Mesenchymal stem cell (in vitro differentiated cells and primary cell): ENCODE measurements around the gene MORN4.

Source experiments
- DNase-seq: peaks from one replicate; pipeline ENCODE4 v3.0.0-alpha.2; 2013
- H2AFZ ChIP-seq: one replicate; pipeline ENCODE4 v1.6.1; 2013; ENCODE audit warnings: low read depth, mild to moderate bottlenecking, control low read depth, inconsistent platforms, low read length, moderate library complexity
- H2AK5ac ChIP-seq: 2 replicates; pipeline ENCODE4 v1.6.1; 2013; ENCODE audit warnings: low read length, moderate library complexity, mild to moderate bottlenecking, inconsistent platforms; ENCODE audit not compliant: severe bottlenecking
- H2BK120ac ChIP-seq: one replicate; pipeline ENCODE4 v1.6.1; 2013; ENCODE audit warnings: low read depth, mild to moderate bottlenecking, inconsistent platforms, low read length, moderate library complexity
- H2BK12ac ChIP-seq, 2 experiments: one replicate each; pipeline ENCODE4 v1.6.1; 2013; ENCODE audit warnings: inconsistent platforms in 2 of 2, low read length in 2 of 2, mild to moderate bottlenecking in 2 of 2, moderate library complexity in 2 of 2, control low read depth in 1 of 2
- H2BK15ac ChIP-seq: one replicate; pipeline ENCODE4 v1.6.1; 2013; ENCODE audit warnings: mild to moderate bottlenecking, low read depth, inconsistent platforms; ENCODE audit not compliant: poor library complexity, severe bottlenecking
- H2BK5ac ChIP-seq: 2 replicates; pipeline ENCODE4 v1.6.1; 2013; ENCODE audit warnings: low read depth, mild to moderate bottlenecking, low read length, control low read depth, inconsistent platforms; ENCODE audit not compliant: poor library complexity, severe bottlenecking
- H3K14ac ChIP-seq, 2 experiments: one replicate each; pipeline ENCODE4 v1.6.1; 2013; ENCODE audit warnings: inconsistent platforms in 2 of 2, low read length in 2 of 2, control low read depth in 1 of 2, mild to moderate bottlenecking in 1 of 2, moderate library complexity in 1 of 2
- H3K18ac ChIP-seq, 2 experiments: one replicate each; pipeline ENCODE4 v1.6.1; 2013; ENCODE audit warnings: inconsistent platforms in 2 of 2, low read length in 2 of 2, control low read depth in 1 of 2, low read depth in 1 of 2, mild to moderate bottlenecking in 1 of 2
- H3K23ac ChIP-seq, 2 experiments: one replicate each; pipeline ENCODE4 v1.6.1; 2013; ENCODE audit warnings: inconsistent platforms in 2 of 2, low read length in 2 of 2, mild to moderate bottlenecking in 2 of 2, moderate library complexity in 2 of 2, control low read depth in 1 of 2
- H3K27ac ChIP-seq: 2 replicates; pipeline ENCODE4 v1.5.1; 2013; ENCODE audit warnings: mild to moderate bottlenecking, moderate library complexity, low read length, control low read depth, inconsistent platforms; ENCODE audit not compliant: poor library complexity, severe bottlenecking
- H3K27me3 ChIP-seq, 2 experiments: 2 replicates each; pipeline versions ENCODE4 v1.6.1 to v1.7.0; 2013; ENCODE audit warnings: low read length in 2 of 2, mild to moderate bottlenecking in 2 of 2, moderate library complexity in 2 of 2, control low read depth in 1 of 2, inconsistent platforms in 1 of 2; ENCODE audit not compliant: control insufficient read depth in 1 of 2, insufficient read depth in 1 of 2
- H3K36me3 ChIP-seq, 2 experiments: 2 replicates each; pipeline versions ENCODE4 v1.6.1 to v1.7.0; 2013; ENCODE audit warnings: low read length in 2 of 2, control low read depth in 1 of 2, inconsistent platforms in 1 of 2, low read depth in 1 of 2, mild to moderate bottlenecking in 1 of 2; ENCODE audit not compliant: insufficient read depth in 2 of 2, control insufficient read depth in 1 of 2
- H3K4ac ChIP-seq, 2 experiments: one replicate each; pipeline ENCODE4 v1.6.1; 2013; ENCODE audit warnings: inconsistent platforms in 2 of 2, low read length in 2 of 2, mild to moderate bottlenecking in 2 of 2, moderate library complexity in 2 of 2, control low read depth in 1 of 2, low read depth in 1 of 2
- H3K4me1 ChIP-seq: 2 replicates; pipeline ENCODE4 v1.6.1; 2013; ENCODE audit warnings: low read depth, low read length, control low read depth; ENCODE audit not compliant: control insufficient read depth, insufficient read depth
- H3K4me2 ChIP-seq: 2 replicates; pipeline ENCODE4 v1.6.1; 2013; ENCODE audit warnings: low read length, mild to moderate bottlenecking, inconsistent platforms; ENCODE audit not compliant: poor library complexity, severe bottlenecking
- H3K4me3 ChIP-seq, 2 experiments: 2 replicates each; pipeline versions ENCODE4 v1.5.1 to v1.7.0; 2013; ENCODE audit warnings: low read length in 2 of 2, mild to moderate bottlenecking in 2 of 2, control low read depth in 1 of 2, low read depth in 1 of 2; ENCODE audit not compliant: insufficient read depth in 1 of 2
- H3K79me1 ChIP-seq: replicated peaks from 2 replicates; pipeline ENCODE4 v1.6.1; 2013; ENCODE audit warnings: mild to moderate bottlenecking, control low read depth, low read length, inconsistent platforms; ENCODE audit not compliant: poor library complexity, severe bottlenecking
- H3K9ac ChIP-seq: 2 replicates; pipeline ENCODE4 v1.7.0; 2013; ENCODE audit warnings: mild to moderate bottlenecking, low read length, moderate library complexity
- H3K9me3 ChIP-seq: 2 replicates; pipeline ENCODE4 v1.7.0; 2013; ENCODE audit warnings: mild to moderate bottlenecking, low read length; ENCODE audit not compliant: control insufficient read depth
- H4K8ac ChIP-seq: one replicate; pipeline ENCODE4 v1.6.1; 2013; ENCODE audit warnings: inconsistent platforms, mild to moderate bottlenecking, low read length, moderate library complexity
- H4K91ac ChIP-seq: one replicate; pipeline ENCODE4 v1.6.1; 2013; ENCODE audit warnings: mild to moderate bottlenecking, low read length, inconsistent platforms
- WGBS: methylation state at CpG from one replicate; pipeline ENCODE4 v1.1.7; 2013; ENCODE audit warnings: mixed read lengths; 5-methylcytosine and 5-hydroxymethylcytosine counted together

The MORN4 gene

DNA sequence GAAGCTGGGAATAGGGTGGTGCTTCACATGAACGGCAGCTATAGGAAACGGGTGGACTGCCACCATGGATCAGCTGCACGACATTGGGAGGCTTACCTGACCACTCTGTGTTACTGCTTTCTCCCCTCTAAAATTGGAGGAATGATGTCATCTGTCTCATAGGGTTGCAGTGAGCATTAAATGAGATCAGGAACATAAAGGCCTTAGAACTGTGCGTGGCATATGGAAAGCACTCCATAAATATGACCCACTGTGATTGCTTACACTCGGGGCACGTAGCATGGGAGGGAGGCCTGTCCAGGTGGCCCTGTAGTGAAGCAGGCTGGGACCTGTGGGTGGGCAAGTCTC, 34.1 kb downstream of the MORN4 start:
- H3K79me1 ChIP-seq: no peaks in the 10 kb centered on the region
- H3K18ac ChIP-seq: no peak overlapping the region
- H4K8ac ChIP-seq: no peak overlapping the region
- no peak overlapping the region for H3K14ac ChIP-seq
- H2BK120ac ChIP-seq: no peak overlapping the region
- H3K4ac ChIP-seq: no peak overlapping the region
- H3K27ac ChIP-seq: no peak overlapping the region
- no peak for DNase-seq
- no peak overlapping the region for H3K4me3 ChIP-seq
- H3K27me3 ChIP-seq: no peaks in the 10 kb centered on the region
- no peak overlapping the region for H2BK12ac ChIP-seq
- H4K91ac ChIP-seq: no peak overlapping the region
- H3K36me3 ChIP-seq: peaks cover 0 to 18% of the 10 kb centered on the region in 2 experiments
- H2AFZ ChIP-seq: no peak overlapping the region
- no peak overlapping the region for H3K23ac ChIP-seq
- peaks cover 12% of the 10 kb centered on the region for H3K4me1 ChIP-seq
- no peaks in the 10 kb centered on the region for H3K9me3 ChIP-seq
- H2BK5ac ChIP-seq: no peak overlapping the region
- H3K4me2 ChIP-seq: no peak overlapping the region
- H3K9ac ChIP-seq: no peak overlapping the region
- 94% methylated on average over 6 of the region's 6 CpGs for WGBS
- H2BK15ac ChIP-seq: no peak overlapping the region
- H2AK5ac ChIP-seq: no peak overlapping the region

DNA sequence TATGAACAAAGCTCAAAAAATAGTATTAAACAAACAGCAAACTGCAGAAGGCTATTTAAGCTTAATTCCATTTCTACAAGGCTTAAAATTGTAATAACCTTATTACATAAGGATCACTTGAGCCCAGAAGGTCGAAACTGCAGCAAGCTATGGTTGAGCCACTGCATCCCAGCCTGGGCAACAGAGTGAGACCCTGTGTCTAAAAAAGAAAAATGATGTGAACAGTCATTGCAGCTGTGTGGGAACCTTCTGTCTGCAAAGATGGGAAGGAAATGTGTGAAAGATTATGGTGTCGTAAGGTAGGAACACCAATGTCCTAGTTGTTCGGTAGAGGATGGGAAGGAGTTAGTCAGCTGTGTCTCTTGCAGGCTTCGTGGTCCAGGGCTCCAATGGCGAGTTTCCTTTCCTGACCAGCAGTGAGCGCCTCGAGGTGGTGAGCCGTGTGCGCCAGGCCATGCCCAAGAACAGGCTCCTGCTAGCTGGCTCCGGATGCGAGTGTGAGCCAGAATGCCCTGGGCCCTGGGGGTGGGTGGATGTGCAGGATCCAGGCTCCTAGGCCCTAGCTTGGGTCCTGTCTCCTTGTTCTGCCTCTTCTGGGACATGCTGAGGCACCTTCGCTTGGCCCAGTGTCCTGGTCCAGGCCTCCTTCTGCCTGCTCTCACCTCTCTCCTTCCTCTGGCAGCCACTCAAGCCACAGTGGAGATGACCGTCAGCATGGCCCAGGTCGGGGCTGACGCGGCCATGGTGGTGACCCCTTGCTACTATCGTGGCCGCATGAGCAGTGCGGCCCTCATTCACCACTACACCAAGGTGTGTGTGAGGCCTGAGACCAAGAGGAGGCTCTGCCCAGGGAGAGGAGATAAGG, 34.7 kb downstream of the MORN4 start:
- H3K18ac ChIP-seq: no peak overlapping the region
- no peak overlapping the region for H3K23ac ChIP-seq
- WGBS: 98% methylated on average over 19 of the region's 19 CpGs
- H2AK5ac ChIP-seq: no peak overlapping the region
- H3K4ac ChIP-seq: no peak overlapping the region
- no peak overlapping the region for H2BK5ac ChIP-seq
- no peaks in the 10 kb centered on the region for H3K27me3 ChIP-seq
- no peak overlapping the region for H3K4me2 ChIP-seq
- H2BK15ac ChIP-seq: no peak overlapping the region
- no peak overlapping the region for H2AFZ ChIP-seq
- no peak for DNase-seq
- H3K79me1 ChIP-seq: no peaks in the 10 kb centered on the region
- H4K8ac ChIP-seq: no peak overlapping the region
- no peaks in the 10 kb centered on the region for H3K9me3 ChIP-seq
- H3K4me3 ChIP-seq: no peak overlapping the region
- H2BK12ac ChIP-seq: no peak overlapping the region
- no peak overlapping the region for H3K9ac ChIP-seq
- peaks cover 0 to 18% of the 10 kb centered on the region in 2 experiments for H3K36me3 ChIP-seq
- H4K91ac ChIP-seq: no peak overlapping the region
- peaks cover 13% of the 10 kb centered on the region for H3K4me1 ChIP-seq
- no peak overlapping the region for H3K27ac ChIP-seq
- H2BK120ac ChIP-seq: no peak overlapping the region
- H3K14ac ChIP-seq: no peak overlapping the region

DNA sequence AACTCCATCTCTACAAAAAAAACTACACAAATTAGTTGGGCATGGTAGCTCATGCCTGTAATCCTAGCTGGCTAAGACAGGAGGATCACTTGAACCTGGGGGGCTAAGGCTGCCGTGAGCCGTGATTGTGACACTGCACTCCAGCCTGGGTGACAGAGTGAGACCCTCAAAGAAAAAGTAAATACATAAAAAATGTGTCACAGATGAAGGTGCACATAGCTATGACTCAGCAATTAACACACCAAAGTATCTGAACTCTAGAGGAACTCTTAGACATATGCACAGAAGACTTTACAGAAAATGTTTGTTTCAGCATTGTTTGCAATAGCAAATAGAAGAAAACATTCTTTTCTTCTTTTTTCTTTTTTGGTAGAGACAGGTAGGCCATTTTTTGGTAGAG, 35.5 kb downstream of the MORN4 start:
- peak overlapping the region; percentile 15 for H3K27ac ChIP-seq
- peaks cover 0 to 18% of the 10 kb centered on the region in 2 experiments for H3K36me3 ChIP-seq
- no peak overlapping the region for H3K4me2 ChIP-seq
- H3K27me3 ChIP-seq: no peaks in the 10 kb centered on the region
- H2BK15ac ChIP-seq: no peak overlapping the region
- 86% methylated on average over 2 of the region's 2 CpGs for WGBS
- H3K4ac ChIP-seq: no peak overlapping the region
- no peak overlapping the region for H4K91ac ChIP-seq
- H4K8ac ChIP-seq: no peak overlapping the region
- no peak overlapping the region for H3K14ac ChIP-seq
- no peak overlapping the region for H3K18ac ChIP-seq
- no peaks in the 10 kb centered on the region for H3K79me1 ChIP-seq
- DNase-seq: no peak
- no peaks in the 10 kb centered on the region for H3K9me3 ChIP-seq
- H2BK5ac ChIP-seq: no peak overlapping the region
- H2BK12ac ChIP-seq: no peak overlapping the region
- H2BK120ac ChIP-seq: no peak overlapping the region
- peak overlapping the region; percentile 81 for H3K9ac ChIP-seq
- no peak overlapping the region for H2AFZ ChIP-seq
- H3K23ac ChIP-seq: no peak overlapping the region
- H3K4me3 ChIP-seq: no peak overlapping the region
- H3K4me1 ChIP-seq: peaks cover 15% of the 10 kb centered on the region
- peak overlapping the region; percentile 80 for H2AK5ac ChIP-seq

DNA sequence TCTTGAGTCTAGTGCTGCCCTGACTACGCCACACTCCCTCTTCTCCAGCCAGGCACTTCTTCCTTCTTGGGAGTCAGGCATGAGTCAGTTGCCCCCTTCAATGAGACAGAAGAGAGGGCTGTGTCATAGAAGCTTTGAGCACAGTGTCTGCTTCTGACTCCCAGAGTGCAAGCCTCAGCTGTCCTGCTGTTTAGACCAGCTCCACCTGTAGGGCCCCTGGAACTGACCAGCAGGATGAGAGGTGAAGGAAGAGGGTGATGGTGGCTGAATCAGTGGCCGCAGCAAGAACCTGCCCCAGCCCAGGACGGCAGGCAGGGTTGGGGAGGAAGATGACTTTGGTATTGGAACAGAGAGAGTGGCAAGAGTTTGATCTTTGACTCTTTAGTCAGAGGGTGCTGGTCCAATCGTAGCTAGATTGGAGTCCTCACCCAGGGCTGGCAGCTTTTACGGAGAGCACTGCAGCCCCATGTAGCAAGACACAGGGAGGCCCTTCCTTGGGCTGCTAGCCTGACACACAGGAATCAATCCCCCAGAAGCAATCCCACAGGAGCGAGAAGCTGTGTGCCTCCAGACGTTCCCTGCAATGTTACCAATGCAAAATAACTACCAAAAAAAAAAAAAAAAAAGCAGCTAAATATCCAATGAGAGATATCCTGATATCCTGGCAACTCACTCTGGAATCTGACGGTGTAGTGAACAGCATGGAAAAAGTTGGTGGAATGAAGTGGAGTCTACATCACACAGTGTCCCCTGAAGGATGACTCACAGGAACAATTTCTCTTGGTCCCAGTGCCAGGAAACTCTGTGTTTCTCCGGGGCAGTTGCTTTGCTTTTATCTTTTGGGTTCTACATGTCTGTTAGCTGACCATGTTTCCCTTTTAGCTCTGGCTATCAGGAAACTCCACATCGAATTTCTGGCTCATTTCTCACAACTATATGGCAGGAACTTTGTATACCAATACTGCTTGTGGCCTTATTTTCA, 36.9 kb downstream of the MORN4 start:
- H3K79me1 ChIP-seq: no peaks in the 10 kb centered on the region
- H3K27ac ChIP-seq: peak overlapping the region; percentile 64
- H2BK120ac ChIP-seq: no peak overlapping the region
- H2AK5ac ChIP-seq: peak overlapping the region; percentile 23
- H3K4me1 ChIP-seq: peaks cover 15% of the 10 kb centered on the region
- WGBS: 35% methylated on average over 9 of the region's 10 CpGs
- H4K91ac ChIP-seq: no peak overlapping the region
- no peak overlapping the region for H2BK15ac ChIP-seq
- no peaks in the 10 kb centered on the region for H3K27me3 ChIP-seq
- no peak overlapping the region for H3K23ac ChIP-seq
- peaks cover 0 to 13% of the 10 kb centered on the region in 2 experiments for H3K36me3 ChIP-seq
- peak overlapping the region in 1 of 2 experiments; percentile 48 for H3K18ac ChIP-seq
- H3K4ac ChIP-seq: no peak overlapping the region
- H3K9ac ChIP-seq: peak overlapping the region; percentile 81
- no peak overlapping the region for H3K4me2 ChIP-seq
- DNase-seq: peak; percentile 90
- H2BK5ac ChIP-seq: no peak overlapping the region
- no peaks in the 10 kb centered on the region for H3K9me3 ChIP-seq
- H3K14ac ChIP-seq: peak overlapping the region in 1 of 2 experiments; percentile 26
- H2BK12ac ChIP-seq: peak overlapping the region in 1 of 2 experiments; percentile 29
- H4K8ac ChIP-seq: peak overlapping the region; percentile 2
- H2AFZ ChIP-seq: peak overlapping the region; percentile 29
- peak overlapping the region in 1 of 2 experiments; percentile 15 for H3K4me3 ChIP-seq
